ENCODE measurements around the gene BIRC5. TPM values are rescaled to one million over a fixed set of nuclear protein-coding genes. Genes with fewer than 3 reads are reported as not detected.

Gene BIRC5
- total RNA-seq, 4 donors from 2014 or later = 2.2 to 2.9 TPM; not detected in 2

- TF ChIP-seq CTCF (IDR thresholded peaks at IDR 0.05; ENCODE audit: low read depth) = no peak
Measured at GRCh38 chr17:78253946-78254672, 40.1 kb downstream of the BIRC5 start.

- no peak for TF ChIP-seq CTCF (IDR thresholded peaks at IDR 0.05; ENCODE audit: low read depth)
Measured at GRCh38 chr17:78255029-78255656, 41.1 kb downstream of the BIRC5 start.

- no peak for TF ChIP-seq CTCF (IDR thresholded peaks at IDR 0.05; ENCODE audit: low read depth)
Measured at GRCh38 chr17:78255953-78256706, 42.1 kb downstream of the BIRC5 start.

GRCh38 chr17:78256707-78257591 is 42.9 kb downstream of the BIRC5 start:
- no peak for TF ChIP-seq CTCF (IDR thresholded peaks at IDR 0.05; ENCODE audit: low read depth)

GRCh38 chr17:78257810-78258322 is 43.8 kb downstream of the BIRC5 start:
- no peak for TF ChIP-seq CTCF (IDR thresholded peaks at IDR 0.05; ENCODE audit: low read depth)

- TF ChIP-seq CTCF (IDR thresholded peaks at IDR 0.05; ENCODE audit: low read depth) = no peak
Measured at GRCh38 chr17:78258323-78259191, 44.5 kb downstream of the BIRC5 start.

All from subcutaneous adipose tissue (tissue), 4 donors.